ENCODE data around the gene KLK6. TPM values are rescaled to one million over a fixed set of nuclear protein-coding genes. Genes with fewer than 3 reads are reported as not detected.

Gene KLK6
- total and polyA plus RNA-seq, 4 donors = not detected

- no peak for TF ChIP-seq TAF1 (conservative IDR thresholded peaks at IDR 0.05)
- TF ChIP-seq GABPA (IDR thresholded peaks at IDR 0.05 in 1 of 2, conservative IDR thresholded peaks at IDR 0.05 in 1 of 2) = no peak
- no peak for TF ChIP-seq HNF4G (IDR thresholded peaks at IDR 0.05)
- TF ChIP-seq JUND (IDR thresholded peaks at IDR 0.05) = no peak
- TF ChIP-seq NR2F2 (IDR thresholded peaks at IDR 0.05) = no peak
Measured at GRCh38 chr19:51000981-51001380, 31.6 kb upstream of the KLK6 start (continued).

GRCh38 chr19:51000426-51000825, 31.0 kb upstream of the KLK6 start:
- H3K27me3 ChIP-seq (ENCODE audit: control insufficient read depth in 4 of 4, insufficient read depth in 4 of 4, low read length in 3 of 4) = peaks cover 0 to 4% (median under 1%) of the 10 kb centered on the region in 4 donors
- no peaks in the 10 kb centered on the region for H3K36me3 ChIP-seq (ENCODE audit: control insufficient read depth in 4 of 4, insufficient read depth in 3 of 4, low read depth in 1 of 4, low read length in 3 of 4)
- no peak overlapping the region for H3K4me3 ChIP-seq (ENCODE audit: low read depth in 1 of 3, low read length in 3 of 3)
- no peak for DNase-seq (ENCODE audit: low spot score)
- H3K27ac ChIP-seq (ENCODE audit: low read depth in 1 of 2, low read length in 2 of 2) = no peak overlapping the region
- TF ChIP-seq FOXA2 (IDR thresholded peaks at IDR 0.05) (no peak), SP1 (IDR thresholded peaks at IDR 0.05) (no peak), JUND (IDR thresholded peaks at IDR 0.05) (no peak), MAX (IDR thresholded peaks at IDR 0.05) (no peak), EGR1 (IDR thresholded peaks at IDR 0.05; ENCODE audit: low read depth in 2 of 2) (no peak), ATF3 (IDR thresholded peaks at IDR 0.05) (no peak)
- WGBS = 85% methylated on average over 10 of the region's 10 CpGs
- H3K9me3 ChIP-seq (ENCODE audit: control insufficient read depth in 4 of 4, low read length in 3 of 4) = no peaks in the 10 kb centered on the region
- no peak overlapping the region for H3K9ac ChIP-seq (ENCODE audit: low read depth in 1 of 2, low read length in 2 of 2)
- H3K4me1 ChIP-seq (ENCODE audit: control insufficient read depth in 4 of 4, insufficient read depth in 4 of 4, low read length in 3 of 4) = no peaks in the 10 kb centered on the region

GRCh38 chr19:50998686-50999085, 29.3 kb upstream of the KLK6 start:
- Histone ChIP-seq H3K36me3 (ENCODE audit: control insufficient read depth in 4 of 4, insufficient read depth in 3 of 4, low read depth in 1 of 4, low read length in 3 of 4) (no peaks in the 10 kb centered on the region), H3K9me3 (ENCODE audit: control insufficient read depth in 4 of 4, low read length in 3 of 4) (peaks cover 0 to 3% (median 0%) of the 10 kb centered on the region in 4 donors)
- 38% methylated on average over 4 of the region's 4 CpGs for WGBS

More at GRCh38 chr19:50998686-50999085, 29.3 kb upstream of the KLK6 start:
- Histone ChIP-seq H3K27me3 (ENCODE audit: control insufficient read depth in 4 of 4, insufficient read depth in 4 of 4, low read length in 3 of 4) (peaks cover 0 to 4% (median under 1%) of the 10 kb centered on the region in 4 donors), H3K4me3 (ENCODE audit: low read depth in 1 of 3, low read length in 3 of 3) (no peak overlapping the region), H3K9ac (ENCODE audit: low read depth in 1 of 2, low read length in 2 of 2) (no peak overlapping the region), H3K27ac (ENCODE audit: low read depth in 1 of 2, low read length in 2 of 2) (no peak overlapping the region), H3K4me1 (ENCODE audit: control insufficient read depth in 4 of 4, insufficient read depth in 4 of 4, low read length in 3 of 4) (no peaks in the 10 kb centered on the region)
- no peak for DNase-seq (ENCODE audit: low spot score)
- TF ChIP-seq JUND (IDR thresholded peaks at IDR 0.05) = no peak
- no peak for TF ChIP-seq ATF3 (IDR thresholded peaks at IDR 0.05)
- TF ChIP-seq SP1 (IDR thresholded peaks at IDR 0.05) = no peak
- no peak for TF ChIP-seq REST (IDR thresholded peaks at IDR 0.05)
- TF ChIP-seq RXRA (IDR thresholded peaks at IDR 0.05) = no peak
- TF ChIP-seq HNF4A (conservative IDR thresholded peaks at IDR 0.05) = no peak
- no peak for TF ChIP-seq CTCF (IDR thresholded peaks at IDR 0.05; ENCODE audit: low read depth, low read length, missing input control)
- no peak for TF ChIP-seq HNF4G (IDR thresholded peaks at IDR 0.05)
- TF ChIP-seq TAF1 (conservative IDR thresholded peaks at IDR 0.05) = no peak
- no peak for TF ChIP-seq RAD21 (IDR thresholded peaks at IDR 0.05)
- TF ChIP-seq EGR1 (IDR thresholded peaks at IDR 0.05; ENCODE audit: low read depth in 2 of 2) = no peak
- no peak for TF ChIP-seq YY1 (IDR thresholded peaks at IDR 0.05)
- no peak for TF ChIP-seq MAX (IDR thresholded peaks at IDR 0.05)
- TF ChIP-seq FOXA1 (IDR thresholded peaks at IDR 0.05) = no peak
- no peak for TF ChIP-seq NR2F2 (IDR thresholded peaks at IDR 0.05)
- no peak for TF ChIP-seq GABPA (IDR thresholded peaks at IDR 0.05 in 1 of 2, conservative IDR thresholded peaks at IDR 0.05 in 1 of 2)

Measured in liver (tissue), 9 donors.